GM12874 (cell line): Measurements from ENCODE around the gene CBX8.

Experiments used
- TF ChIP-seq, protein P1 (sequence below): IDR thresholded peaks from 2 replicates; pipeline ENCODE4 v1.5.1; 2011; ENCODE audit warnings: low read depth, mild to moderate bottlenecking, control low read depth, low read length, moderate library complexity; ENCODE audit not compliant: insufficient read depth

CBX8 gene

DNA sequence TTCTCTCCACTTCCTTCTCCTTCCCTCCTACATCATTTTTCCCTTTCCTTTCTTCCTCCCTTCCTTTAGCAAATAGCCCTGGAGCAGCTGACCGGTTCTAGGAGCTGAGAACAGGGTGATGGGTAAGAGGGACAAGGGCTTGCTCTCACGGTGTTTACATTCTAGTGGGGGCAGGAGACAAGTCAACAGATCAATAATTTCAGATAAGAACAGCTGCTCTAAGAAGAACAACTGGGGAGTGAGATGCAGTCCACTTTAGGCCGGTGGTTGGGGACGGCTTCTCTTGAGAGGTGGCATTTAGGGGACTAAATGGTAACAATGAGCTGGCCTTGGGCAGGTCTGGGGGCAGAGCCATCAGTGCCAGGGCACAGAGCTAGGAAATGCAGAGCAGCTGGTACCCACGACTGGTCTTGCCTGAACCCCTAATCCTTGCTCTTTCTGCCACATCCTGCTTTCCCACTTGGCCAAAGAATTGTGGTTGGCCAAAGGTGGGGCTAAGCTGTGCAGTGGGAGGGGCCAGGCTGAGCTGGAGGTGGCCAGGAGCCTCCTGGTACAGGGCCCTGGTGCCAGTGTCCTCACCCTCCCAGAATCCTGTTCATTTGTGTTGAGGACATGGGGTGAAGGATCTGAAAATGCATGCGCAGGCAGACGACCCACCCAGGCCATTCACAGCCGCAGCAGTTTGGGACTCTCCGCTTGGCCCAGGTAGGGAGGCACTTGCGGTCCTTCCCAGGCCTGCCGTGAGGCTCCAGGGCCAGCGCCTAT is 24.6 kb upstream of the CBX8 start:
- TF ChIP-seq, protein P1, sequence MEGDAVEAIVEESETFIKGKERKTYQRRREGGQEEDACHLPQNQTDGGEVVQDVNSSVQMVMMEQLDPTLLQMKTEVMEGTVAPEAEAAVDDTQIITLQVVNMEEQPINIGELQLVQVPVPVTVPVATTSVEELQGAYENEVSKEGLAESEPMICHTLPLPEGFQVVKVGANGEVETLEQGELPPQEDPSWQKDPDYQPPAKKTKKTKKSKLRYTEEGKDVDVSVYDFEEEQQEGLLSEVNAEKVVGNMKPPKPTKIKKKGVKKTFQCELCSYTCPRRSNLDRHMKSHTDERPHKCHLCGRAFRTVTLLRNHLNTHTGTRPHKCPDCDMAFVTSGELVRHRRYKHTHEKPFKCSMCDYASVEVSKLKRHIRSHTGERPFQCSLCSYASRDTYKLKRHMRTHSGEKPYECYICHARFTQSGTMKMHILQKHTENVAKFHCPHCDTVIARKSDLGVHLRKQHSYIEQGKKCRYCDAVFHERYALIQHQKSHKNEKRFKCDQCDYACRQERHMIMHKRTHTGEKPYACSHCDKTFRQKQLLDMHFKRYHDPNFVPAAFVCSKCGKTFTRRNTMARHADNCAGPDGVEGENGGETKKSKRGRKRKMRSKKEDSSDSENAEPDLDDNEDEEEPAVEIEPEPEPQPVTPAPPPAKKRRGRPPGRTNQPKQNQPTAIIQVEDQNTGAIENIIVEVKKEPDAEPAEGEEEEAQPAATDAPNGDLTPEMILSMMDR: no peak

DNA sequence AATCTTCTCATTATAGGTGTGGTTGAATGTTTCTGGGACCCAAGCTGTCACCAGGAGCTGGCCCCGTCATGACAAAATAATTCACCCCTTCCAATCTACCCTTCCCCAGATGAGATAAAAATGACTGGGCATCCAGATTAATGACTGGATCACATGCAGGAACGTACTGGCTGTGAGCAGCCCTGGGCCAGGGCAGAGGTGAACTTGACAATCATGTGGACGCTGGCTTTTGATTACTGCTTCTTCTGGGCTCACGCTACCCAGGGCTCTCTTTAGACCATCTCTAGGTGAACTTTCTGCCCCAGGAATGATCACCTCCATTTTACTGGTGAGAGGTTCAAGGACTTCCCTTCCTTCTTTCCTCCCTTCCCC is 24.1 kb upstream of the CBX8 start:
- TF ChIP-seq, protein P1: no peak

DNA sequence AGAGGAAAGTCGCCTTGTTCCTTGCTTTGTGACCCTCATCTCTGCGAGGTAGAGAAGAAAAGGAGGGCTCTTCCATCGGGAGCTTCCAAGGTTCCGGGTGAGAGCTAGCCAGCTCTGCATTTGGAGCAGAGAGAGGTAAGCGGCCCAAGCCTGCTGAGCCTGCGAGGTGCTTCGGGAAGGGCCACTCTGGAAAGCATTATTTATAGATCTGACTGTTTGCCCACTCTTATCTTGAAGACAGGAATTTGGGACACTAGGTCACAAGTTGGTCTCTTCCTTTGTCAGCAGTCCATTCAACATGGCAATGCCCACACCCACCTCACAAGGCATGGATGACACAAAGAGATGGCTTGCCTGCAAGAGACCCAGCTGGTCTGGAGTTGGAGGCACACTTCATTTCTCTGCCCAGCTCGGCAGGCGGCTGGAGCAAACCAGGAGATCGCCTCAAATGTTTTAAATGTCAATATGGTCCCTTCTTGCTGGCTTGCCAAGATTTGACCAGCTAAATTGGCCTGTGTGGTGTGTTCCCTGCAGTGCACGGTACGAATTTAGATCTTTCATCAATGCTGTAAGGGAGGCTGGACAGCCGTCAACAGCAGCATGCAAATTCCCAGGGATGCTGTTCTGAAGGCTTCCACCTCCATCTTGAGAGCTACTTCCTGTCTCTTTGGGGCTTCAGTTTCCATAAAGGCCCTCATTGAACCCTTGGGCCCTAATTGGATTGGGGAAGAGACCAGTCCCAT is 22.8 kb upstream of the CBX8 start:
- TF ChIP-seq, protein P1: no peak

DNA sequence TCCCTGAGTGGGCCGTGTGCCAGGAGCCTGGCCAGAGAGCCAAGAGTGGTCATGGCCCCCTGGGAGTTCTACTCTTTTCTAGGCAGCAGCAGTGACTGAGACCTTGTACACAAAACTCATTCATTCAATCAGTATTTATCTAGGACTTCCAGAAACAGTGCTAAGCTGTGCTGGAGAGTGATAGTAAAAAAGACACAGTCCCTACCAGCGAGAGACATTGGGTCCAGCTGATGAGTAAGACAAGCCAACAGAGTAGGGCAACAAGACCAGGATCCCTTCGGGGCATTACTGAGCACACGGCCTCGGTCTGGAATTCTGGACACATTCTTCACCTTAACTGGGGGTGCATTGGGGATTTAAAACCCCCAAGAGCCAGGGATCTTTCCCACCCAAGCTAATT is 22.2 kb upstream of the CBX8 start:
- TF ChIP-seq, protein P1: no peak

DNA sequence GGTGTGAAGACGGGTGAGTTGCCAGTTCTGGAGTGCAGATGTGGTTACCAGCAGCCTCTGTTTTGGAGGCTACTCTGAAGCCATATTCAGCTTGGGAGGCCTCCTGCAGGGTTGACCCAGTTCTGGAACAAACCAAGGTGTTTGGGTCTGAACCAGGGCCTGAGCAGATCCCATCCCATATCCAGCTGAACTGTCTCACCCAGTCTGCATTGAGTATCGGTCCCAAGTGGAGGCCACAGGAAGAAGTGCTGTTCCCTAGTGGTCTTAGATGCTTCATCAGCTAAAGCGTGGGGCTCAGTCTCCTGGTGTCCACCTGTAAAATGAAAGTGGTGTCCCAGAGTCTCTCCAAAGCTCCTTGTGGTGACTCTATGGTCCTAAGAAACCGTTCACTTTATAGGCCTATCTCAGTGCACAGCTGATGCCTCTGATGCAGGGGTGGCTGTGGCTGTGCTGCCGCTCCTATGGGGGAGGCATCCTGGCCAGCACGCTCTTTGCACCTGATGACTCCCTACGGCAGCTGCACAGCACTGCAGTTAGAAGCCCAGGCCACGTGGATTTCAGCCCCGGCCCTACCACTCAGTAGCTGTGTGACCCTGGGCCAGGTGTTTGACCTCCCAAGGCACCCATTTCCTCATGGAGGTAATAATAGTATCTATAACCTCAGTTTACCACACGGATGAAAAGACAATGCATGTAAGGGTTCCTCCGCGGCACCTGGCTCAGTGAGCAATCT is 21.3 kb upstream of the CBX8 start:
- TF ChIP-seq, protein P1: no peak

DNA sequence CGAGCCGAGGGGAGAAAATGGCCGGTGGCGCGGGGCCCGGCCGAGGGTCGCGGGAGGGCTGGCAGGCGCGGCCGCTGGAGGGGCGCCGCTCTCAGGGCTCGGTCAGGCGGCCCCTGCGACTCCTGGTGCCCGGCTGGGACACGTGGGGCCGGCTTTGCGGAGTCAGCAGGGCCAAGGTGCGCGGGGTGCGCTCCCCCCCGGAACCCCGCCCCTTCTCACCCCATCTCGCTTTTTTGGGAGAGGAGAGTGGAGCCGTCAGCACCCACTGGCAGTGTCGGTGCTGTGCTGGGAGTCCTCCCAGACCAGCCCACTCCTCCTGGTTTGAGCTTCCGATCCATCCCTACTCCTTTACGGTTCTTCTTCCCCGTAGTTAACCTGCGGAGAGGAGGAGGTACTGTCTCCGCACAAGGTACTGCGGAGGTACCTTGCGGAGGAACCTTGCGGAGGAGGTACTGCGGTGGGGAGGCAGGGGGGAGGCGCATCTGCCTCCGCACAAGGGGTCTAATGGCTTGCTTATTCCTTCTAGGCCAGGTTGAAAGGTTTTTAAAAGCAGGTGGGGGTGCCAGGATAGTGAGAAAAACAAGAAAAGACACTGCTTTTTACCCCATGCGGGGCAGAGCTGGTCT is 19.1 kb upstream of the CBX8 start:
- TF ChIP-seq, protein P1: no peak
